Uterus (tissue), 2 donors: ENCODE data around the gene OPN1SW.

Experiments used
- CTCF ChIP-seq, 4 experiments: fragments of 200-600 bp in 2 of 4; fragments of 450-650 bp in 2 of 4; sonication (generic) in 2 of 4; IDR thresholded peaks; one replicate each; pipeline ENCODE4 v1.5.1; 2016 to 2019; ENCODE audit warnings: antibody characterized with exemption in 4 of 4, mild to moderate bottlenecking in 2 of 4, moderate library complexity in 1 of 4
- POLR2A ChIP-seq, 2 donors: fragments of 450-650 bp; IDR thresholded peaks; one replicate each; pipeline ENCODE4 v1.6.1; 2016; ENCODE audit warnings: antibody characterized with exemption in 2 of 2, mild to moderate bottlenecking in 1 of 2, moderate library complexity in 1 of 2

DNA sequence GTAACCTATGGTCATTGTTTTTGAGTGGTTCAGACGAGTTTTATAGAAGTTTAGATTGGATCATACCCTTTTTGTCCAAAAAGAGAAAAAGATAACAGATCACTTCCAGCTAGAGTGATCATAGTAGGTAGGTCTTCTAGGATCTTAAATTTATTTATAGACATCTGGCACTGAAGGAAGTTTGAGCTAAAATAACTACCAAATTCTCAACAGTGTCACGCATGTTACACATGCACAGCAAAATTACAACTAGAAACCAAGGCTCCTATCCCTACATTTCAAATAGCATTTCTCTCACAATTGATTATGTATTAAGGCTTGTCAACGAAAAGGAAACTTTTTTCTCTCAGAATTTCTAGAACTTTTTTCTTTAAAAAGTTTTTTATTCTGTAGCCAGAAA lies 34.1 kb downstream of the OPN1SW start:
- TF ChIP-seq CTCF (IDR thresholded peaks at IDR 0.05) (no peak), POLR2A (IDR thresholded peaks at IDR 0.05) (no peak)
